Right atrium auricular region (tissue), 2 donors: ENCODE data around the gene PKD1L1. TPM values are rescaled to one million over a fixed set of nuclear protein-coding genes. Genes with fewer than 3 reads are reported as not detected.

ENCODE experiments used
- DNase-seq: peaks from one replicate; pipeline ENCODE4 v3.0.0-alpha.2; 2019; ENCODE audit warnings: low spot score
- H3K27ac ChIP-seq, 2 donors: fragments of 200-600 bp; sonication (generic); 1 replicate in 1 of 2; 2 replicates in 1 of 2; pipeline ENCODE4 v1.5.1; 2016 to 2019
- H3K27me3 ChIP-seq, 2 donors: fragments of 200-600 bp; sonication (generic); one replicate each; pipeline versions ENCODE4 v1.5.1 to v1.6.0; 2017 to 2019
- H3K36me3 ChIP-seq: fragments of 200-600 bp; sonication (generic); one replicate; pipeline ENCODE4 v1.5.1; 2016
- H3K4me1 ChIP-seq, 2 donors: fragments of 200-600 bp; sonication (generic); one replicate each; pipeline versions ENCODE4 v1.5.1 to v1.6.0; 2017 to 2019
- H3K4me3 ChIP-seq, 2 donors: fragments of 200-600 bp; sonication (generic); 1 replicate in 1 of 2; 2 replicates in 1 of 2; pipeline ENCODE4 v1.5.1; 2017 to 2019; ENCODE audit warnings: mild to moderate bottlenecking in 1 of 2, moderate library complexity in 1 of 2
- H3K9me3 ChIP-seq, 2 donors: fragments of 200-600 bp; sonication (generic); one replicate each; pipeline ENCODE4 v1.5.1; 2019
- CTCF ChIP-seq, 2 donors: fragments of 200-600 bp; sonication (generic); IDR thresholded peaks; one replicate each; pipeline ENCODE4 v1.5.1; 2019; ENCODE audit warnings: antibody characterized with exemption in 2 of 2
- total RNA-seq, 2 donors: library from RNA; depleted of rRNA; stranded (reverse); fragments of >200 nt; gene quantifications; one replicate each; pipeline ENCODE4 v1.1.0, GENCODE V29; 2016

The PKD1L1 gene
- total RNA-seq, 2 donors from 2014 or later, result 0.98 to 1.1 TPM

- Histone ChIP-seq H3K27ac (no peak overlapping the region), H3K4me3 (no peak overlapping the region), H3K27me3 (no peaks in the 10 kb centered on the region), H3K9me3 (no peaks in the 10 kb centered on the region), H3K4me1 (no peaks in the 10 kb centered on the region), H3K36me3 (no peaks in the 10 kb centered on the region)
- TF ChIP-seq CTCF (IDR thresholded peaks at IDR 0.05), result no peak
- peak; percentile 47 for DNase-seq
These were observed 208.9 kb downstream of the PKD1L1 start for GRCh38 chr7:47739301-47739875.

- Histone ChIP-seq H3K27ac (no peak overlapping the region), H3K27me3 (no peaks in the 10 kb centered on the region), H3K4me3 (no peak overlapping the region), H3K36me3 (no peaks in the 10 kb centered on the region), H3K9me3 (no peaks in the 10 kb centered on the region), H3K4me1 (no peaks in the 10 kb centered on the region)
- peak; percentile 18 for DNase-seq
- TF ChIP-seq CTCF (IDR thresholded peaks at IDR 0.05), result no peak
These were observed 209.6 kb downstream of the PKD1L1 start for GRCh38 chr7:47738563-47739166.

- Histone ChIP-seq H3K9me3 (no peaks in the 10 kb centered on the region), H3K27ac (no peak overlapping the region), H3K36me3 (no peaks in the 10 kb centered on the region), H3K4me1 (no peaks in the 10 kb centered on the region), H3K4me3 (no peak overlapping the region), H3K27me3 (no peaks in the 10 kb centered on the region)
- DNase-seq, result no peak
- TF ChIP-seq CTCF (IDR thresholded peaks at IDR 0.05), result no peak
These were observed 210.7 kb downstream of the PKD1L1 start for GRCh38 chr7:47737601-47738000.

GRCh38 chr7:47735431-47736345, 212.6 kb downstream of the PKD1L1 start:
- no peak for TF ChIP-seq CTCF (IDR thresholded peaks at IDR 0.05)
- Histone ChIP-seq H3K36me3 (no peaks in the 10 kb centered on the region), H3K27me3 (no peaks in the 10 kb centered on the region), H3K9me3 (no peaks in the 10 kb centered on the region), H3K27ac (no peak overlapping the region), H3K4me1 (no peaks in the 10 kb centered on the region), H3K4me3 (no peak overlapping the region)
- DNase-seq, result no peak

GRCh38 chr7:47734949-47735291, 213.3 kb downstream of the PKD1L1 start:
- no peaks in the 10 kb centered on the region for H3K9me3 ChIP-seq
- no peak for TF ChIP-seq CTCF (IDR thresholded peaks at IDR 0.05)

More at GRCh38 chr7:47734949-47735291, 213.3 kb downstream of the PKD1L1 start:
- no peaks in the 10 kb centered on the region for H3K27me3 ChIP-seq
- H3K4me1 ChIP-seq, result no peaks in the 10 kb centered on the region
- no peaks in the 10 kb centered on the region for H3K36me3 ChIP-seq
- no peak overlapping the region for H3K27ac ChIP-seq
- DNase-seq, result no peak
- H3K4me3 ChIP-seq, result no peak overlapping the region
